ENCODE results near the gene ZSWIM1. TPM values are rescaled to one million over a fixed set of nuclear protein-coding genes. Genes with fewer than 3 reads are reported as not detected.

ZSWIM1 gene
- total and polyA plus RNA-seq, 2 of the 13 experiments (the other 11 are each of a cell fraction or from before 2014, with no cell fraction given), result 9.5 to 11.7 TPM

DNA sequence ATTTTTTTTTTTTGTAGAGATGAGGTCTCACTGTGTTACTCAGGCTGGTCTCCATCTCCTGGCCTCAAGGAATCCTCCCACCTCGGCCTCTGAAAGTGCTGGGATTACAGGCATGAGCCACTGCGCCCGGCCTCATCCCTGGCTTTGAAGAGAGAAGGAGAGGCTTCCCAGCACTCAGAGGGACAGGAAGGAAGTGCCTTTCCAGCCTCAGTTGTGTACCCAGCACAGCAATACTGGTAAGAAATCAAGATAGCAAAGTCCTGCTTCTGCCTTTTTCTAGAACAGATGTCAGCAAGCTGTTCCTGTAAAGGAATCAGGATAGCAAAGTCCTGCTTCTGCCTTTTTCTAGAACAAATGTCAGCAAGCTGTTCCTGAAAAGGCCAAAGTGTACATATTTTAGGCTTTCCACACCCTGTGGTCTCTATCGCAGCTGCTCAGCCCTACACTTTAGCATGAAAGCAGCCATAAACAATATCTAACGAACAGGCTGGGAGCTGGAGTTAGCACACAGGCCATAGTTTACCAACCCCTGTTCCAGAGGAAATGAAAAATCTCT, 37.2 kb downstream of the ZSWIM1 start (continued):
- TF ChIP-seq, protein P1, sequence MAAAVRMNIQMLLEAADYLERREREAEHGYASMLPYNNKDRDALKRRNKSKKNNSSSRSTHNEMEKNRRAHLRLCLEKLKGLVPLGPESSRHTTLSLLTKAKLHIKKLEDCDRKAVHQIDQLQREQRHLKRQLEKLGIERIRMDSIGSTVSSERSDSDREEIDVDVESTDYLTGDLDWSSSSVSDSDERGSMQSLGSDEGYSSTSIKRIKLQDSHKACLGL (CRISPR knock-in tag; IDR thresholded peaks at IDR 0.05), result no peak
- TF ChIP-seq ONECUT2 (CRISPR knock-in tag; IDR thresholded peaks at IDR 0.05) (no peak), ZNF343 (CRISPR knock-in tag; IDR thresholded peaks at IDR 0.05) (no peak), ZFAT (CRISPR knock-in tag; conservative IDR thresholded peaks at IDR 0.05) (no peak), SIN3B (IDR thresholded peaks at IDR 0.05; ENCODE audit: low read length) (no peak), ZNF501 (CRISPR knock-in tag; IDR thresholded peaks at IDR 0.05) (no peak; the same call in 1 of the 2 replicates), NCOR1 (IDR thresholded peaks at IDR 0.05; ENCODE audit: borderline replicate concordance, low read length) (no peak), SP5 (CRISPR knock-in tag; IDR thresholded peaks at IDR 0.05; ENCODE audit: borderline replicate concordance, low read depth) (no peak), NBN (conservative IDR thresholded peaks at IDR 0.05) (no peak), CBX5 (CRISPR knock-in tag; IDR thresholded peaks at IDR 0.05; ENCODE audit: borderline replicate concordance) (no peak), MTA3 (CRISPR knock-in tag; IDR thresholded peaks at IDR 0.05) (no peak), ZNF496 (CRISPR knock-in tag; IDR thresholded peaks at IDR 0.05; ENCODE audit: insufficient replicate concordance) (no peak), ZNF589 (CRISPR knock-in tag; conservative IDR thresholded peaks at IDR 0.05) (no peak), AHR (CRISPR knock-in tag; IDR thresholded peaks at IDR 0.05) (no peak), ZNF614 (CRISPR knock-in tag; IDR thresholded peaks at IDR 0.05; ENCODE audit: borderline replicate concordance) (no peak), ZBTB38 (CRISPR knock-in tag; IDR thresholded peaks at IDR 0.05) (no peak), TBX3 (IDR thresholded peaks at IDR 0.05; ENCODE audit: borderline replicate concordance) (no peak), ZNF790 (CRISPR knock-in tag; IDR thresholded peaks at IDR 0.05; ENCODE audit: borderline replicate concordance) (0 out of 2 replicates have a peak, but pooled peaks have one; percentile 9)
- TF ChIP-seq, protein P2, sequence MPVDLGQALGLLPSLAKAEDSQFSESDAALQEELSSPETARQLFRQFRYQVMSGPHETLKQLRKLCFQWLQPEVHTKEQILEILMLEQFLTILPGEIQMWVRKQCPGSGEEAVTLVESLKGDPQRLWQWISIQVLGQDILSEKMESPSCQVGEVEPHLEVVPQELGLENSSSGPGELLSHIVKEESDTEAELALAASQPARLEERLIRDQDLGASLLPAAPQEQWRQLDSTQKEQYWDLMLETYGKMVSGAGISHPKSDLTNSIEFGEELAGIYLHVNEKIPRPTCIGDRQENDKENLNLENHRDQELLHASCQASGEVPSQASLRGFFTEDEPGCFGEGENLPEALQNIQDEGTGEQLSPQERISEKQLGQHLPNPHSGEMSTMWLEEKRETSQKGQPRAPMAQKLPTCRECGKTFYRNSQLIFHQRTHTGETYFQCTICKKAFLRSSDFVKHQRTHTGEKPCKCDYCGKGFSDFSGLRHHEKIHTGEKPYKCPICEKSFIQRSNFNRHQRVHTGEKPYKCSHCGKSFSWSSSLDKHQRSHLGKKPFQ (CRISPR knock-in tag; IDR thresholded peaks at IDR 0.05; ENCODE audit: insufficient replicate concordance), result no peak
- TF ChIP-seq, protein P3, sequence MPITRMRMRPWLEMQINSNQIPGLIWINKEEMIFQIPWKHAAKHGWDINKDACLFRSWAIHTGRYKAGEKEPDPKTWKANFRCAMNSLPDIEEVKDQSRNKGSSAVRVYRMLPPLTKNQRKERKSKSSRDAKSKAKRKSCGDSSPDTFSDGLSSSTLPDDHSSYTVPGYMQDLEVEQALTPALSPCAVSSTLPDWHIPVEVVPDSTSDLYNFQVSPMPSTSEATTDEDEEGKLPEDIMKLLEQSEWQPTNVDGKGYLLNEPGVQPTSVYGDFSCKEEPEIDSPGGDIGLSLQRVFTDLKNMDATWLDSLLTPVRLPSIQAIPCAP (CRISPR knock-in tag; IDR thresholded peaks at IDR 0.05; ENCODE audit: low read depth), result no peak
- TF ChIP-seq, protein P4, sequence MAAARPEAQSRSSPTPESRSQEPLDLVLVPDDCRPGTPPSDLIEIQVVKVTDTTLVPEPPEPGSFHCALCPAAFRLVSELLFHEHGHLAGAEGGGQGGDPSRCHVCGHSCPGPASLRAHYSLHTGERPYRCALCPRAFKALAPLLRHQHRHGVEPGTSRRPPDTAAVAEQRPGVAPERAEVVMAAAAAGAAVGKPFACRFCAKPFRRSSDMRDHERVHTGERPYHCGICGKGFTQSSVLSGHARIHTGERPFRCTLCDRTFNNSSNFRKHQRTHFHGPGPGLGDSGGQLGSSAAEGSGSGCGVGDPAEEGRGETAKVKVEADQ (CRISPR knock-in tag; IDR thresholded peaks at IDR 0.05; ENCODE audit: borderline replicate concordance), result no peak
- TF ChIP-seq, protein P5, sequence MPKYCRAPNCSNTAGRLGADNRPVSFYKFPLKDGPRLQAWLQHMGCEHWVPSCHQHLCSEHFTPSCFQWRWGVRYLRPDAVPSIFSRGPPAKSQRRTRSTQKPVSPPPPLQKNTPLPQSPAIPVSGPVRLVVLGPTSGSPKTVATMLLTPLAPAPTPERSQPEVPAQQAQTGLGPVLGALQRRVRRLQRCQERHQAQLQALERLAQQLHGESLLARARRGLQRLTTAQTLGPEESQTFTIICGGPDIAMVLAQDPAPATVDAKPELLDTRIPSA (CRISPR knock-in tag; IDR thresholded peaks at IDR 0.05; ENCODE audit: borderline replicate concordance), result no peak
- TF ChIP-seq, protein P6, sequence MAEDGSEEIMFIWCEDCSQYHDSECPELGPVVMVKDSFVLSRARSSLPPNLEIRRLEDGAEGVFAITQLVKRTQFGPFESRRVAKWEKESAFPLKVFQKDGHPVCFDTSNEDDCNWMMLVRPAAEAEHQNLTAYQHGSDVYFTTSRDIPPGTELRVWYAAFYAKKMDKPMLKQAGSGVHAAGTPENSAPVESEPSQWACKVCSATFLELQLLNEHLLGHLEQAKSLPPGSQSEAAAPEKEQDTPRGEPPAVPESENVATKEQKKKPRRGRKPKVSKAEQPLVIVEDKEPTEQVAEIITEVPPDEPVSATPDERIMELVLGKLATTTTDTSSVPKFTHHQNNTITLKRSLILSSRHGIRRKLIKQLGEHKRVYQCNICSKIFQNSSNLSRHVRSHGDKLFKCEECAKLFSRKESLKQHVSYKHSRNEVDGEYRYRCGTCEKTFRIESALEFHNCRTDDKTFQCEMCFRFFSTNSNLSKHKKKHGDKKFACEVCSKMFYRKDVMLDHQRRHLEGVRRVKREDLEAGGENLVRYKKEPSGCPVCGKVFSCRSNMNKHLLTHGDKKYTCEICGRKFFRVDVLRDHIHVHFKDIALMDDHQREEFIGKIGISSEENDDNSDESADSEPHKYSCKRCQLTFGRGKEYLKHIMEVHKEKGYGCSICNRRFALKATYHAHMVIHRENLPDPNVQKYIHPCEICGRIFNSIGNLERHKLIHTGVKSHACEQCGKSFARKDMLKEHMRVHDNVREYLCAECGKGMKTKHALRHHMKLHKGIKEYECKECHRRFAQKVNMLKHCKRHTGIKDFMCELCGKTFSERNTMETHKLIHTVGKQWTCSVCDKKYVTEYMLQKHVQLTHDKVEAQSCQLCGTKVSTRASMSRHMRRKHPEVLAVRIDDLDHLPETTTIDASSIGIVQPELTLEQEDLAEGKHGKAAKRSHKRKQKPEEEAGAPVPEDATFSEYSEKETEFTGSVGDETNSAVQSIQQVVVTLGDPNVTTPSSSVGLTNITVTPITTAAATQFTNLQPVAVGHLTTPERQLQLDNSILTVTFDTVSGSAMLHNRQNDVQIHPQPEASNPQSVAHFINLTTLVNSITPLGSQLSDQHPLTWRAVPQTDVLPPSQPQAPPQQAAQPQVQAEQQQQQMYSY (CRISPR knock-in tag; IDR thresholded peaks at IDR 0.05), result no peak; the same call in 1 of the 2 replicates
